Measurements from ENCODE around the gene HARBI1.

HARBI1 gene

GRCh38 chr11:46633291-46634217 is 16.5 kb upstream of the HARBI1 start:
- no peak for DNase-seq (ENCODE audit: low read depth in 2 of 2)

- no peak for DNase-seq (ENCODE audit: low read depth in 2 of 2)
These were observed 15.5 kb upstream of the HARBI1 start for GRCh38 chr11:46632502-46632901.

DNA sequence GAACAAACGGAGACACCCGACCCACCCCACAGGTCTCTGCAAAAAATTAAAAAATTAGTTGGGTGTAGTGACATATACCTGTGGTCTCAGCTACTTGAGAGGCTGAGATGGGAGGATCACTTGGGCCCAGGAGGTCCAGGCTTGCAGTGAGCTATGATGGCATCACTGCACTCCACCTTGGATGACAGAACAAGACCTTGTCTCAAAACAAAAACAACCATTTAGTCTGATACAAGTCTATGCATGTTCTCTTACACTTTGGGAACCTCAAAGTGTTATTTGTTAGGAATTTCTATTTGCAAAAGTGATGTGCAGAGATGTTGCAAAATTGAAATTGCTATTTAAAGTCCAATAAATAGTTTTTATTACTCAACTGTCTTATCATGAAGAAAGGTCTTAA is 14.6 kb upstream of the HARBI1 start:
- DNase-seq (ENCODE audit: low read depth in 2 of 2), result no peak

DNA sequence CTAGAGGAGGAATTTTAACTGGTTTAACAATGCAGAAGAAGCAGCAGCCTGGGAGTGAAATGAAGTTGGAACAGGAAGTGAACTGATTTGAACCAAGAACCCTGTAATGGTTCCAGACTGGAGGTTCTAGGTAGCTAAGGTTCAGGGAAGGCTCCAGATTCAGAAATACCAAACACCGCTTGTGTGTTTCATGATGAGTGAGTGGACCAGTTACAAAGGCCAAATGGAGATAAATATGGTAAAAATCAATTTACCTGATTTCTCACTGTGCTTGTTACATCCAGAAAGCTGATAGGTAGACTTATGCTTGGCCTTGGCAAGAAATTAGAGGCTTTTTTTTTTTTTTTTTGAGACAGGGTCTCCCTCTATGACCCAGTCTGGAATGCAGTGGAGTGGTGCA is 13.2 kb upstream of the HARBI1 start:
- no peak for DNase-seq (ENCODE audit: low read depth in 2 of 2)

DNA sequence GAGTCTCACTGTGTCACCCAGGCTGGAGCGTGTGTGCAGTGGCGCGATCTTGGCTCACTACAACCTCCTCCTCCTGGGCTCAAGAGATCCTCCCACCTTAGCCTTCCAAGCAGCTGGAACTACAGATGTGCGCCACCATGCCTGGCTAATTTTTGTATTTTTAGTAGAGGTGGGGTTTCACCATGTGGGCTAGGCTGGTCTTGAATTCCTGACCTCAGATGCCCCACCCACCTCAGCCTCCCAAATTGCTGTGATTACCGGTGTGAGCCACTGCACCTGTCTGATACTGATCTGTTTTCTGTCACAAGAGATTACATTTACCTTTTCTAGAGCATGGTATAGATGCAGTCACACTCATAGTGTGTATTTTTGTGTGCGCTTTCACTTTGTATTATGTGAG is 11.9 kb upstream of the HARBI1 start:
- no peak for DNase-seq (ENCODE audit: low read depth in 2 of 2)

GRCh38 chr11:46625406-46625805 is 8.4 kb upstream of the HARBI1 start:
- DNase-seq (ENCODE audit: low read depth in 2 of 2), result no peak

- no peak for DNase-seq (ENCODE audit: low read depth in 2 of 2)
These were observed 1.8 kb upstream of the HARBI1 start for GRCh38 chr11:46618837-46619236.

GRCh38 chr11:46617972-46618314 is 916 bp upstream of the HARBI1 start:
- DNase-seq (ENCODE audit: low read depth in 2 of 2), result no peak

- no peak for DNase-seq (ENCODE audit: low read depth in 2 of 2)
These were observed 385 bp downstream of the HARBI1 start for GRCh38 chr11:46616551-46617133.

DNA sequence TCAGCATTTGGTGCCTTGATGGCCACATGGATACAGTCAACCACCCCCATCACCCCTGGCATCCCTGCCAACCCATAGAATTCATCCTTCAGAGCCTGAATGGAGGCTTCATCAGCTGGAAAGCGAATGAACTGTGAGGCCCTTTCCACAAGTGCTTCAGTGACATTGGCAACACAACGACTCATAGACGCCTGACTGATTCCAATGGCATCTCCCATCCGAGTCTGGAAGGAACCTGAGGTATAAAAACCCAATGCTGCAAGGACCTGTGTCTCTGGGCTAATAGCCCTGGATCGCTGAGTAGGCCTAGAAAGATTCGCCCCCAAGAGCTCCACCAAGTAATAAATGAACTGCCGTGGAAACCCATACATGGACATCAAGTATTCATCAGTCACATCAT is 1.3 kb downstream of the HARBI1 start:
- DNase-seq (ENCODE audit: low read depth in 2 of 2), result no peak

DNA sequence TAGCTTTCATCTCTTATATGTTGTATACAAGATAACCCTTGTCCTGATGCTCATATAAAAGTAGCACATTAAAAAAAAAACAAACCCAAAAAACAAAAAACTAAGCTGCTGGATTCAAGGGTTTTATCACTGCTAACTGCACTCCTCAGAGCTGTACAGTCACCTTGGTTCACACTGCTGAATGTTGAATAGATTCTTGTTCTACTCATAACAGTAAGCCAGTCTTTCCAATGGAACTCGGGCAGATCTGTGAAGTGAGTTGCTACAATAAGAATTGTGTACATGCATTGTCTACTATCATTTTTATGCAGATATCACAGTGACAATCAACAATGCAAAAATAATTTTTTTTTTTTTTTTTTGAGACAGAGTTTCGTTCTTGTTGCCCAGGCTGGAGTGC is 4.7 kb downstream of the HARBI1 start:
- no peak for DNase-seq (ENCODE audit: low read depth in 2 of 2)

- no peak for DNase-seq (ENCODE audit: low read depth in 2 of 2)
These were observed 5.3 kb downstream of the HARBI1 start for GRCh38 chr11:46611526-46612304.

- DNase-seq (ENCODE audit: low read depth in 2 of 2), result no peak
These were observed 7.6 kb downstream of the HARBI1 start for GRCh38 chr11:46609386-46609785.

GRCh38 chr11:46607516-46607915 is 9.5 kb downstream of the HARBI1 start:
- DNase-seq (ENCODE audit: low read depth in 2 of 2), result no peak

GRCh38 chr11:46604796-46605195 is 12.2 kb downstream of the HARBI1 start:
- DNase-seq (ENCODE audit: low read depth in 2 of 2), result no peak

- DNase-seq (ENCODE audit: low read depth in 2 of 2), result no peak
These were observed 13.2 kb downstream of the HARBI1 start for GRCh38 chr11:46603704-46604308.

GRCh38 chr11:46601129-46601528 is 15.9 kb downstream of the HARBI1 start:
- no peak for DNase-seq (ENCODE audit: low read depth in 2 of 2)

DNA sequence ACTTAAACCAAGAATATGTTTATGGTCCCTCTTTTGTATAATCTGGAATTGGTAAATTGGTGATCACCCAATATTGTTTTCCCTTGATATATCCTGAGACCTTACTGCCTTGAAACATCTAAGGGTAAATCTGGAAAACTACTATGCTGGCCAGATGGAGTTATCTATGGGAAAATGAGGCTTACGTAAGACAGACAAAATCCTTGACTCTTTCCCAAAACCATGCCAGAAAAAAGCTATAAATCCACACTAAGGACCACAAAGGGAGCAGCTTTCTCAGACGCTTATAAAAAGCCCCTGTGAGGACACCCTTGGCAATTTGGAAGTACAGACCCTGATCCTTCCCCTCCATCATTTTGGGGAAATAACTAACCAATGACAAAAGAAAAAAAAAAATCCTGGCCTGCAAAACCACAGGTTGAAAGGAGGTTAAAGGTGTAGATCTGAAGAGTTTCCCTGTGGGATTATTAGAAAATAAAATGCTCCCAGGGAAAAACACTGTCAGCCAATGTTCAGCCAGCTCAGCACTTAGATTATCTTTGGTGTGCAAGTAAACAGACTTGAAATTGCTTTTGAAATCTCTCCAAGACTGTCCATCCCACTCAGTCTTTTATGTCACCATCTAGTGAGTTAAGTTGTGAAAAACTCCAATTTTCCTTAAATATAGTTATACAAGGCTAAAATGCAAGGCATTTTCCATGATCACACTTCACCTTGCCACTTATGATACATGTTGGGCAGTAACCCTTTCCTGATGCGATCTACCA is 16.6 kb downstream of the HARBI1 start:
- no peak for DNase-seq (ENCODE audit: low read depth in 2 of 2)

DNA sequence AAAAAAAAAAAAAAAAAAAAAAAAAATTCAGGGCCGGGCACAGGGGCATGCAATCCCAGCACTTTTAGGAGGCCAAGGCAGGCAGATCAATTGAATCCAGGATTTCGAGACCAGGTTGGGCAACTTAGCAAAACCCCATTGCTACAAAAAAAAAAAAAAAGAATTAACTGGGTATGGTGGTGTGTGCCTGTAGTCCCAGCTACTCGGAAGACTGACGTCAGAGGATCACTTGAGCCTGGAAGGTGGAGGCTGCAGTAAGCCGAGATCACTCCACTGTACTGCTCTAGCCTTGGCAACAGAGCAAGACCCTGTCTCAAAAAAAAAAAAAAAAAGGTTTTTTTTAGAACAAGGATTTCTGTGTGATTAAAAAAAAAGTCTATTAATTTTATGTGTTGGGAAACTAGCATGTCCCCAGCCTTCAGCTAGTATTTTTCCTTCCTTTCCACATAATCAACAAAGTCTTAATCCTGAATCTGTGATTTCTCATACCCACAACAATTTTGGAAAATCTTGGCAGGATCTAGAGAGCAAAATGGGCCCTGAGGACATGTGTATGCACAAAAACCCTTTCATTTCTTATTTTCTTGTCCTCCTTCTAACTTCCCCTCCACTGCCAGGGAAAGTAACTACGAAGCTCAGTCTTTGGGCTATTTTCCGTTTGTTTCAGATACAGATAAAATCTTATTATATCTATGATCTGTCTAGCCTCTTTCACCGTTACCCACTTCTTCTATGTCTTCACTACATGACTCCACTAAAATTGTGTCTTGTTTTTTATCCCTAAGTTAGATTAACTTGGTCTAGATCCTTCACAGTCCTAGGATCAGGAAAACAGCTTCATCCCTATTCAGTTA is 17.5 kb downstream of the HARBI1 start:
- DNase-seq (ENCODE audit: low read depth in 2 of 2), result no peak

DNA sequence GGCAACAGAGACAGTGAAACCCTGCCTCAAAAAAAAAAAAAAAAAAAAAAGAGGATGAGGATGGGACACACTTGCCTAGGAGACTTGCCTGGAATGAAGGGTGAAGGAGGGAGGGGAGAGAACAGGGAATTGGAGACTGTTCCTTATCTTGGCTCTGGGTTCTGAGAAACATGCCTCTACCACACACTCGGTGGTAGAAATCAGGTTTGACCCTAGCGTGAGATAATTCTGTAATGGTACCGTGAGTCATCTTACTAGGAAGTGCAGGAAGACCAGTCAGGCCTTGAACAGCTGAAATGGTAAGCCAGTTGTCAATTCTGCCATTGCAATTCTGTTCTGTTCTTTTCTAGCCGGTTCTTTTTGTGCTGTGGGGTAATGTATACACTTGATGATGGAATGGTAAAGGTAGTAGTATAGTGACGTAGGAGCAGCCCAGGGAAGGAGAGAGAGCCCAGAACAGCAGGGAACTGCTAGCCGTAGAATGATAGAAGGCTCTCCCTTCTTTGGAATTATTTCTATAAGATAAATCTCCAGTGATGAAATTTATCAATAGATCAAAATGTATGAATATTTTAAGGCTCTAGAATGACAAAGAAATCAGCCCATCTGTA is 19.3 kb downstream of the HARBI1 start:
- DNase-seq (ENCODE audit: low read depth in 2 of 2), result no peak
